ENCODE measurements around the gene MTHFD1L.

The MTHFD1L gene

DNA sequence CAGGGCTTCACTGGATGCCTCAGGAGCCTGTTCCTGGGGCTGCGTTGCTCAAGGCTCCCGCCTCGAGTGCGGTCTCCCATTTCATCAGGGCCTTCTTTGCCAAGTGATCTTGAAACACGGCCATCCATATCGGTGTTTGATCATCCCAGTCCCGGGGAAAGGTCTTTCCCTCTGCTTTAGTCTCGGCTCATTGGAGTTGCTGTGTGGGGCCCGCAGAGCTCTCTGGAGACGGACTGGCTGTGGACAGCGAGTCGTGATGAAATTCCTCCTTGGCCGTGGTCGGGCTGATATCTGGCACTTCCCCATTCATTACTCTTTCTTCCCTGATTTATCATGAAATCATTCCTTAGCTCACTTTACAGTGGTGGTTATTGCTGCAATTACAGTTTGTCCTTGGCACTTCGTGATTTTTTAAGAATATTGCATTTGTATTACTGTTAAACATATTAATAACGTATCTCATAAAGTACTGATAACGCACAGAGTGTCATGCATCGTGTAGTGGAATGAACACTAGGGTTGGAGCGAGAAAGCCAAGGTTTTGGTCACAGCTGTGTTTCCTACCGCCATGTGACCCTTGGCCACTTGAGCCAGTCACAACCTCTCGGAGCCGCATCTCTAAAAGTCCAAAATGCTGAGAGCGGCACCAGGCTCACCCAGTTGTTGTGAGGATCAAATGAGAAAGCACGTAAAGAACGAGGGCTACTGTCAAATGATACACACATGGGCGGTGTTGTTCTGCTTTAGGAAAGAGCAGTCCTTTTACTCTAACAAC, 71.8 kb downstream of the MTHFD1L start:
- DNase-seq = no peak

GRCh38 chr6:150939399-150939798, 73.9 kb downstream of the MTHFD1L start:
- no peak for DNase-seq

DNA sequence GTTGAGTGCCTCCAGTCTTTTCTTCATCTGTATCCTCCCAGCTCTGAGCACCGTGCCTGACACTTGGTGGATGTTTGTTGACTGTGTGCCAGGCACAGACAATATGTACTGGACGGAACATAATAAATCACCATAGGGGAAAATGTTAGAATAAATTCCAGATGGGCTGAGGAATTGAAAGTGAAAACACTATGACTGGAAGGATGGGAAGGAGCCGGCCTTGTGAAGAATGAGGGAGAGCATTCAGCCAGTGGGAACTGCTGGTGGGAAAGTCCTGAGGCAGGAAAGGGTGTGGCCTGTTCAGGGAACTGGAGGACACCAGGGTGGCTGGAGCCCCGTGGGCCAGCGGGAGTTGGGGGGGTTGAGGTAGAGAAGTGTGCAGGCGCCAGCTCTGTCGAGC, 75.4 kb downstream of the MTHFD1L start:
- DNase-seq = no peak

GRCh38 chr6:150949526-150949925, 84.0 kb downstream of the MTHFD1L start:
- no peak for DNase-seq

- DNase-seq = no peak
Observed at GRCh38 chr6:150953851-150954250, 88.3 kb downstream of the MTHFD1L start.

DNA sequence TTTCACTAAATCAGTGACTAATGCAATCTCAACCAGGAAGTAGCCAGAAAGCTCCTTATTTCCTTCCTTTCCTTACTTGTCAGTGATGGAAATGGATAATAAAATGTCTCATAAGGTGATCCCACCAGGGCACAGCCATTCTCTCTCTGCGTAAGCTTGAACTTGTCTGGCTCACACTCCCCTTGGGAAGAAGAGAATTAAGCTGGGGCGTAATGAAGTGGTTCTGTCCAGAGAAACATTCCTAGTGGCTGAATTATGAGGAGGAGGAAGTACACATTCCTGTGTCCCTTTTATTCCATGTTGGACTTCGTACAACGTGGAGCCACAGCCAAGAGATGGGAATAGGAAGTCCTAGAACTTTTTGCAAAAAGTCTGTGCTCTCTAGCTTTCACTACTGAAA, 93.7 kb downstream of the MTHFD1L start:
- no peak for DNase-seq

DNA sequence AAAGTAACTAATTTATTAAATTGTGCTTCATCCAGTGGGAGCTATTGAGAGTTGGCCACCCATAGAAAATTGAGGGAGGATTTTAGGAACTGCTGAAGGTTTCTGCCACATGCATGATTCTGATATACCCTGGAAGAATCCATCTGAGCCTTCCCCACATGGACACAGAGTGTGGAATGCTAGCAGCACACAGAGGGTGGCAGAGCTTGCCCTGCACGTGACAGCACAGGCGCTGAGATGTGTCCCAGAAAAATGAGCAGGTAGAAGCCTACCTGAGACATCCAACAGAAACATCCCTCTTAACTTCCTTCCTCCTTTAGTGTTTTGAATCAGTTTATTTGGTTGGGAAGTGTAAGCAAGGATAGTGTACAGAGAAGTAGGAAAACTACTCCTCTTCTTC, 96.9 kb downstream of the MTHFD1L start:
- DNase-seq = no peak

GRCh38 chr6:150964765-150965164, 99.3 kb downstream of the MTHFD1L start:
- DNase-seq = no peak

DNA sequence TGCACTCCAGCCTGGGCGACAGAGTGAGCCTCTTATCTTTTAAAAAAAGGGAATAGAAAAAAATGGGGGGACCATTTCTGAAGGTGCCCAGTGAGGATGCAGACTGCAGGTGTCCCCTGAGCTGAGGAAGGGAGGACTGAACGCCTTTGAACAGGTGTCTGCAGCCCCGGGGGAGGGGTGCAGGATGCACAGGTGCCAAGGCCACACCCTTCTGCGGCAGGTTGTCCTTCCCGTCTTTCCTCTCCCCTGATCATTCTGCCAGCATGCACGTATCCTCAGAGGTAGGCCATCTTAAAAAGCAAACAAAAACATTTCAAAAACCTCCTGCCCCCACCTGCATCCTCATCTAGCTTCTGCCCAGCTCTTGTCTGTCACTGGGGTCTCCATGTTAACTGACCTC, 101.3 kb downstream of the MTHFD1L start:
- no peak for DNase-seq

DNA sequence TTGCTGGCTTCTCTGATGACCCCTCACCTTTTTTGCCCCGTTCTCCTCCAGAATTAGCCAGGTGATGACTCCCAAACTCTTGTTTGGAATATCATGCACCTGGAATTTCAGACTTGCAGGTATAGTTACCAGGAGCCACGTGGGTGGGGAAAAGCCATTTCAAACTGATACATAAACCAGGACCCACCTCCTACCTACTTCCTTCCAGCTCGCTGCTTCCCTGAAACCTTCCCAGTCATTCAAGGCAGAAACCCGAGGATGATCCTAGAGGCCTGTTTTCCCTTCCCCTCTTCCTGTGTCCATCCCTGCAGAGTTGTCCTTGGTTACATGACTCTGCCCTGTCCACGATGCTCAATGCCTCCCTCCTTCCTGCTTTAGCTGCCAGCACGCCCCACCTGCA, 101.9 kb downstream of the MTHFD1L start:
- DNase-seq = no peak

DNA sequence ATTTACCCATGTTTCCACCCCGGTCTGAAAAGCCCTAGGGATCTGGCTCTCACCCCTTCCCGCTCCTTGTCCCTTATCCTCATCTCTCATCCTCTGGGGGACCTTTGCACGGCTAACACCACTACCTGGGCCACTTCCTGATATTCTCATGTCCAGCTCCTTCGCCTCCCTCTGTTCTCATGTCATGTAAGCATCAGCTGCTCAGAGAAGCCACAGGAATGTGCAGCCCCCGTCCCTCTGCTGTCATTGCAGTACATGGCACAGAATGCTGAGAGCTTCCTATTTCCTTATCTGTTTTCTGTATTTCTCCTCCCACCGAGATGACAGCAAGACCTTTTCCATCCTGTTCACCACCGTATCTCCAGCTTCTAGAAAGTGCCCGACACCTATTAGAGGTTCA, 102.4 kb downstream of the MTHFD1L start:
- DNase-seq = no peak

DNA sequence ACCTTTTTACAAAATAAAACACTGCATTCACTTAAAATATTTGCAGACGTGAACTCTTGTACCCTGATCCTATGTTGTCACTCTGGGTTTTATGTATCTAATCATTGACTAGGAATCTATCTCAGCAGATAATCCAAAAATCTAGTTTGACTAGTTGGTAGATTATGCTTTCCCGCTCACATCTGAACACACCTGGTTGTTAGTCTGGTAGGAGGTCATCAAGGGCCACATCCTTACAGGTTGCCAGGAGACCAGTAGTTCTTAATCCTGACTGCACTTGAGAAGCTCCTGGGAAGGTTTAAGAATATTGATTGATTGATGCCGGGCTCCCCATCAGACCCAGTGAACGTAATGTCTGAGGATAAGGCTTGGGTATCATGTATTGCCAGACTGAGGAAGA, 104.4 kb downstream of the MTHFD1L start:
- no peak for DNase-seq

DNA sequence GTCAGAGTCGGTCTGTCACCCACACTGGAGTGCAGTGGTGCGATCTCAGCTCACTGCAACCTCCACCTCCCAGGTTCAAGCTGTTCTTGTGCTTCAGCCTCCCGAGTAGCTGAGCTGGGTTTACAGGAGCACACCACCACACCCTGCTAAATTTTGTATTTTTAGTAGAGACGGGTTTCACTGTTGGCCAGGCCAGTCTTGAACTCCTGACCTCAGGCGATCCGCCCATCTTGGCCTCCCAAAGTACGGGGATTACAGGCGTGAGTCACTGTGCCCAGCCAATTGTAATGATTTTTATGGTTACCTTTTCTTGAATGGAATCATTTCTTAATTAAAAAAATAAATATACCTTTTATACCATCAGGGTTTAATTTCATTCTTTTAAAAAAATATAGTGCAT, 105.7 kb downstream of the MTHFD1L start:
- no peak for DNase-seq

DNA sequence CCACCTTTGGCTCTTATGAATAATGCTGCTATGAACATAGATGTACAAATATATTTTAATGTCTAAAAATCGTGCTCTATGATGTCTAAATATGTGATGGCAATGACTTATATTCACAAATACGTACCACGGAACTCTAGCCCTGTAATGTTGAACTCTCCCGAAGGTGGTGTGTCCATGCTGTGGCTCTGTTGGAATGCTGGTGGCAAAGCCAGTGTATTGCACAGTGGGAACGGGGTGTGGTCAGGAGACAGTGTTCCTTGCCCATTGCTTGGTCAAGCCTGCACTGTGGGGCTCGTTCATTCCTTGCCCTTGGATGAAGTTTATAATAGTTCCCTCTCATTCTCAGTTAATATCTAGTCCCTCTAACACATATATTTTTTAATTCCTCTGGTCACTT, 109.6 kb downstream of the MTHFD1L start:
- DNase-seq = no peak

- DNase-seq = no peak
Observed at GRCh38 chr6:150977281-150977680, 111.8 kb downstream of the MTHFD1L start.

DNA sequence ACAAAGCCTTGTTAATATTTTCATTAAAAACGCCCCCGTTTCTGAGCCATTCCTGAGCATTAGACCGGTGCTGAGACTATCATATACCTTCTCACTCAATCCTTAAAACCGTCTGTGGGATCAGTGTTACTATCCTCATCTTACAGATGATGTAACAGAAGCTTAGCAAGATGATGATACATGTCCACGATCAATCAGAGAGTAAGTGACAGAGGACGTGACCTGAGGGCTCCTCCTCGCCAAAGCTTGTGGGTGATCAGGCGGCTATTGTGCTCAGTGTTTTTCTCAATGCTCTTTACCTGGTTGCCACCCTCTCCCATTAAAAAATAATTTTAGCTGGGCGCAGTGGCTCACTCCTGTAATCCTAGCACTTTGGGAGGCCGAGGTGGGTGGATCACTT, 113.1 kb downstream of the MTHFD1L start:
- DNase-seq = no peak

DNA sequence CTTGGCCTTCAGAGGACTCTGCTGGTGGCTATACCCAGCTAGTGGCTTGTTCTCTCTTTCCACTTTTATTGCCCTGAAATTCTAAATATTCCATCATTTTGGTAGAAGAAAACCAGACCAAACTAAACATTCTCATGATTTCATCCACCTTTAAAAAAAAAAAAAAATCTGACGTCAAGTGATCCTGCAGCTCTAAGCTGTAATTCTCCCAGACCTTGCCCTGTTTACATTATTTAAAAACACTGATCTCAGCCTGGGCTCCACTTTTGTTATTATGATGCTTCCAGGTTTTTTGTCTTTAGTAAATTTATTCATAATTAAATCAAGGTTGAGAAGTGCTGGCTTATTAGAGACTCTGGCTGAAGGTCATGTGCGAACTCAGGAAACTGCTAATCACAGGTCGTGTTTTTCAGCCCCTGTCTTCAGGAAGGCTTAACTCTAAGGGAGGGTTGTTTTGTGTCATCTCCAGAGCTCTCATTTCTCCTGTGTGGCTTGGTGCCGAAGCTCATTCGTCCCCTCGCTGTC, 114.4 kb downstream of the MTHFD1L start:
- no peak for DNase-seq

DNA sequence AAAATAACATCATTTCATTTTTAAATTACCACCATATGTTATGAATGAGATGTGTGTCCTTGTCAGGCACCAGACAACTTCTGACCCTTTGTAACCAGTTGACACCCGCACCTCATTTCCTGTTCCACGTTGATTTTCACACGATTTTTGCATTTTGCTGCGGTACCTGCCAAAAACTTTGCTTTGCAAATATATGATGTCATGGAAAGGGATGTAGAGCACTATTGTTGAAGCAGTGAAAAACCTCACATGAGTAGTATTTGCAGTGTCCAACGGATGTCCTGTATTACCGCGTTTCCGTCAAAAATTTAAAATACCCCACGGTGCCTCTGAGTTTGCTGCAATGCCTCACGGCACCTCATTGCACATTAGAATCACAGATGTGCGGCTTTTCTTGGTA, 115.6 kb downstream of the MTHFD1L start:
- no peak for DNase-seq

DNA sequence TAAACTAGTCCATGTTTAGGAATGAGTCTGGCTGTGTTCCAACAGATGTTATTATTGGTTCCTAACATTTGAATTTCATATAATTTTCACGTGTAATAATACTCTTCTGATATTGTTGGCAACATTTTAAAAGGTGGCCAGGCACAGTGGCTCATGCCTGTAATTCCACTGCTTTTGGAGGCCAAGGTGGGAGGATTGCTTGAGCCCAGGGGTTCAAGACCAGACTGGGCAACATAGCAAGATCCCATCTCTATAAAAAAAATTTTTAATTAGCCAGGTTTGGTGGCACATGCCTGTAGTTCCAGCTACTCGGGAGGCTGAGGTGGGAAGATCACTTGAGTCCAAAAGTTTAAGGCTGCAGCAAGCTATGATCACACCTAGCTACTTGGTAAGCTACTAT, 116.2 kb downstream of the MTHFD1L start:
- no peak for DNase-seq

DNA sequence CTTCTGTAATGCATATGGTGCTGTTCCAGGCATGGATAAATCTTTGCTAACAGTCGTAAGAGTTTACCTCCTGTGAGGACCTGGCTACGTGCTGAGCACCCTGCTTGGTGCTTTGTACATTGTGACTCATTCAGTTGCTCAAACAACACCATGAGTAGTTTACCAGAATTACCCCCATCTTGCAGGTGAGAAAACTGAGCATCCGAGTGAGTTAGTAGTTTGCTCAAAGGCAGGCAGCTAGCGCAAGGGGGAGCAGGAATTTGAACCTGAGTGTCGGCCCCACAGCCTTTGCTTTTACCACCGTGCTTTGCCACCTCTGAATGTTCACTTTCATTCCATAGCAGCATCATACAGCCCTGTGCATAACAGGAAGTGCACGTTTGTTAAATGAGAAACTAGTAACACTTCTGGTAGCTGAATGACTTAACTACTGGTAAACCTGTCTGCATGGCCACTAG, 121.9 kb downstream of the MTHFD1L start:
- no peak for DNase-seq

DNA sequence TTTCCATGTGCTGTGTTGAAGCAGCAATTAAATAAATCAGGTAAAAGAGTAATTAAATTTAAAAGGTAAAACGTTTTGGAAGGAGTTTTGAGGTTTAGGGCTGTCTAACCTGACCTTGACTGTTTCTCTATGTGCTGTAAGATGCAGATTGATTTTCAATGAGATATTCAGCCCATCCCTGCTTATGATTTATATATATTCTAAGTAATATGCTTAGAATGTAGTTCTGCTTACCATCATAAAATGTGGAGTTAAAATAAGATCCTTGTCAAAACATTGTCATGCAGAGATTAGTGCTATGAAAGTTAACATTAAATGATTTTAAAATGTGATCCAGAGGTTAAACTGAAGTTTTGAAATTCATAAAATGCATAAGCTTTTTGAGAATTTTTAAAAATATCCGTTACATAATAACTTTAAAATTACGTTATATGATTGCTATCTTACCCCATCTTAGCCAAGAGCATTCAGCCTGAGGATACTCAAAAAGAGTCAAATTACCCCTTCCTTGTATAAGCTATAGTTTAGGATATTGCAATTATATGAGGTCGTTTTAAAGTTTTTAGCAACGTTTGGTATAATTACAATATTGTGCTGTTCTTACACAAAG, 122.5 kb downstream of the MTHFD1L start:
- no peak for DNase-seq

DNA sequence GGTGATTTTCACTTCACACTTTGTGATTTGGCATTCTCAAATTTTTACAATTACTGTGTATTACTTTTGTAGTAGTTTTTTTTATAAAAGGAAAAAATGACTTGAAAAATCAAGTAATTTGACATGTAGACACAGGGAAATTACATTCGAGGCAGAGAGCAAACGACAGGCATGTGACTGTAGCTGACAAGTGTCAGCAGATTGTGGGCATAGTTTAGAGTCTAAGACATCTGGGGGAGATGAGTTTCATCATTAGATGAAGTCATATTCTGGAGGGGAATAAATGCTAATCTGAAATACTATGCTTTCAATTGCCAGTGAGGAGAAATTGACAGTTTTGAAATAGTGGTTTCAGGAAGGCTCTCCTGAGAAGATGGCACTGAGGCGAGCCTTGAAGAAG, 126.0 kb downstream of the MTHFD1L start:
- DNase-seq = no peak

DNA sequence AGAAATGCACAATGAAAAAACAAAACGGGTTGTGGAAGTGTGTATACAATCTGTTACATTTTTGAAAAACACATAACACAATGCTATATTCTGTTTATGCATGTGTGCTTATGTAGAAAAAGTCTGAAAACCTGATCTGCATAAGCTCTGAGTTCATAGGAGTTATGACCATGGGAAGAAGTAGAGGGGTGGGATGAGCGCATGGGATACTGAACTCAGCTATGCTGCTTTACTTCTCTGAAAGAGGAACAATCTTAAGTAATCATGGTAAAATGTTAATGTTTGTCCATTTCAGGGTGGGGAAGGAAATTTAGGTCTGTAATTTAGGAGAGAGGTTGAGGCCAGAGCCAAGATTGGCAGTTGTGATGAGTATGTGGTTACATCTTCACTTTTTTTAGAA, 126.8 kb downstream of the MTHFD1L start:
- no peak for DNase-seq

- no peak for DNase-seq
Observed at GRCh38 chr6:150992703-150993102, 127.2 kb downstream of the MTHFD1L start.

DNA sequence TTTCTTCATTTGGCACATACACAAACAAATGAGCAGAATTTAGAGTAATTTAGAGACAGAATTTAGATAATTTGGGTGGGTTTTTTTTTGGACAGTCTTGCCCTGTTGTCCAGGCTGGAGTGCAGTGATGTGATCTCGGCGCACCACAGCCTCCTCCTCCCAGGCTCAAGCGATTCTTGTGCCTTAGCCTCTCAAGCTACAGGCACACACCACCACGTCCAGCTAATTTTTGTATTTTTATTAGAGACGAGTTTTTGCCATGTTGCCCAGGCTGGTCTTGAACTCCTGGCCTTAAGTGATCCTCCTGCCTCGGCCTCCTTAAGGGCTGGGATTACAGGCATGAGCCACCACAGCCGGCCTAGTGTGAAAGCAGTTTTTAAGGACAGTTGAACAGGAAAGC, 127.8 kb downstream of the MTHFD1L start:
- no peak for DNase-seq

All from NCI-H1694 treated with DMSO at 0.1 percent for 48 hours (cell line).